H1 (cell line): Measurements from ENCODE around the gene RPS3A. TPM values are rescaled to one million over a fixed set of nuclear protein-coding genes. Genes with fewer than 3 reads are reported as not detected.

Experiments used
- BRCA1 ChIP-seq: IDR thresholded peaks from 2 replicates; pipeline ENCODE4 v1.6.1; 2012; ENCODE audit warnings: low read depth, low read length, improper control_type of control experiment
- CBX5 ChIP-seq: fragments of 300-800, 300-1000 bp; sonication (generic); IDR thresholded peaks from 2 replicates; pipeline ENCODE4 v1.7.1; 2016; ENCODE audit warnings: antibody characterized with exemption, low read length, low read depth
- EZH2 ChIP-seq: fragments of 200-600 bp; sonication (generic); IDR thresholded peaks from 2 replicates; pipeline ENCODE4 v1.7.1; 2012; ENCODE audit warnings: low read depth, mild to moderate bottlenecking, moderate library complexity, low read length, inconsistent platforms; ENCODE audit not compliant: severe bottlenecking
- NANOG ChIP-seq: IDR thresholded peaks from 2 replicates; pipeline ENCODE4 v1.6.1; 2011; ENCODE audit warnings: low read length, low read depth, mild to moderate bottlenecking, inconsistent platforms; ENCODE audit not compliant: insufficient read depth, poor library complexity, severe bottlenecking
- PHF8 ChIP-seq: fragments of 200-600 bp; sonication (generic); conservative IDR thresholded peaks from 2 replicates; pipeline ENCODE4 v1.7.1; 2012; ENCODE audit warnings: low read depth, mild to moderate bottlenecking, inconsistent platforms, low read length, moderate library complexity
- SIRT6 ChIP-seq: IDR thresholded peaks from one replicate; pipeline ENCODE4 v1.7.1; 2012; ENCODE audit warnings: low read length, inconsistent platforms
- polyA plus RNA-seq, 7 experiments: library from polyadenylated mRNA; depleted of rRNA in 3 of 7; stranded (reverse) in 5 of 7; unstranded in 2 of 7; fragments of >200 nt in 5 of 7; fragments of 200-250 nt in 2 of 7; gene quantifications; 1 replicate in 5 of 7; 2 replicates in 1 of 7; 4 replicates in 1 of 7; pipeline versions ENCODE4 v1.2.1 to v1.2.3, GENCODE V29; 2011 to 2013; ENCODE audit warnings: missing spikeins in 2 of 7, mixed read lengths in 2 of 7
- total RNA-seq: library from RNA; stranded (reverse); fragmentation: NEBNext Ultra II Directional; extraction: Animal tissue kit (Norgen Biotek cat#: 25700); gene quantifications from 2 replicates; pipeline ENCODE4 v1.2.1, GENCODE V29; 2021

RPS3A gene
- total and polyA plus RNA-seq, 2 of the 8 experiments (the other 6 are each of a cell fraction or from before 2014, with no cell fraction given): 2,162 to 2,822 TPM

DNA sequence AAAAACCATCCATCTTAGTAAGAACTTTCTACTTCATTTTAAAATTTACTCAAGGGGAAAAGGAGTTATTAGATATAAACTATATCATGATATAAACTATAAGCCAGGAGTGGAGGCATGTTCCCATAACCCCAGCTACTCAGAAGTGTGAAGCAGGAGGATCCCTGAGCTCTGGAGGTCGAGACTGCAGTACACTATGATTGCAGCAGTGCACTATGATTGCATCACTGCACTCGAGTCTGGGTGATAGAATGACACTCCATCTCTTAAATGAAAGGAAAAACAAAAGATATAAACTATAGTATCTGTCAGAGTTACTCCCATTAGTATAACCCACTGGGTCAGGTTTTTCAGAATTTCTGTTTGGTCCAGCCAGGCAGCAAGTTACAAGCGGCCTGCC lies 47.6 kb downstream of the RPS3A start (continued):
- TF ChIP-seq NANOG (no peak), BRCA1 (no peak), CBX5 (no peak), EZH2 (no peak), SIRT6 (no peak), PHF8 (no peak)
